COLO668 (cell line): ENCODE measurements around the gene ETS1.

Experiments
- DNase-seq: peaks from one replicate; lab custom pipeline; 2025; ENCODE audit not compliant: unreplicated experiment; lab: John Stamatoyannopoulos, UW

The ETS1 gene

GRCh38 chr11:128520888-128521681 lies 66.3 kb downstream of the ETS1 start:
- DNase-seq: peak; percentile 14

GRCh38 chr11:128520206-128520887 lies 67.0 kb downstream of the ETS1 start:
- DNase-seq: no peak

- DNase-seq: no peak
Observed at GRCh38 chr11:128519338-128519737, 68.0 kb downstream of the ETS1 start.

- DNase-seq: no peak
Observed at GRCh38 chr11:128518493-128519207, 68.7 kb downstream of the ETS1 start.

GRCh38 chr11:128517451-128518230 lies 69.7 kb downstream of the ETS1 start:
- DNase-seq: no peak

- DNase-seq: no peak
Observed at GRCh38 chr11:128516886-128517285, 70.5 kb downstream of the ETS1 start.

- DNase-seq: no peak
Observed at GRCh38 chr11:128515826-128516778, 71.3 kb downstream of the ETS1 start.

GRCh38 chr11:128515086-128515485 lies 72.3 kb downstream of the ETS1 start:
- no peak for DNase-seq

- DNase-seq: no peak
Observed at GRCh38 chr11:128513915-128514681, 73.3 kb downstream of the ETS1 start.

GRCh38 chr11:128512474-128512996 lies 74.8 kb downstream of the ETS1 start:
- no peak for DNase-seq

- DNase-seq: no peak
Observed at GRCh38 chr11:128511712-128512111, 75.6 kb downstream of the ETS1 start.

- DNase-seq: no peak
Observed at GRCh38 chr11:128509621-128510389, 77.6 kb downstream of the ETS1 start.

GRCh38 chr11:128508770-128509510 lies 78.4 kb downstream of the ETS1 start:
- no peak for DNase-seq

GRCh38 chr11:128507936-128508335 lies 79.4 kb downstream of the ETS1 start:
- DNase-seq: no peak

GRCh38 chr11:128506999-128507611 lies 80.3 kb downstream of the ETS1 start:
- peak; percentile 69 for DNase-seq

GRCh38 chr11:128506356-128506755 lies 81.0 kb downstream of the ETS1 start:
- DNase-seq: no peak

GRCh38 chr11:128505449-128506065 lies 81.8 kb downstream of the ETS1 start:
- DNase-seq: no peak
